ENCODE results near the gene USP38. TPM values are rescaled to one million over a fixed set of nuclear protein-coding genes. Genes with fewer than 3 reads are reported as not detected.
"Not testable (repeated sequence)": the region's sequence is repeated elsewhere in the genome, so short reads cannot be mapped to it uniquely, and the experiment has no call there.

USP38 gene
- total RNA-seq, 2 experiments from 2014 or later: 23.7 to 24.2 TPM

- Mint-ChIP-seq H3K36me3 (no peaks in the 10 kb centered on the region), H3K4me1 (no peaks in the 10 kb centered on the region), H3K4me3 (no peak overlapping the region), H3K27me3 (peaks cover 5% of the 10 kb centered on the region), H3K27ac (no peak overlapping the region), H3K9me3 (no peaks in the 10 kb centered on the region)
- ATAC-seq (ENCODE audit: low read depth): no peak
- no peak for DNase-seq
- POLR2A ChIA-PET: no interaction called here
Observed at GRCh38 chr4:143234153-143234552, 49.4 kb downstream of the USP38 start.

- H3K9me3 Mint-ChIP-seq; H3K27ac Mint-ChIP-seq; DNase-seq; H3K27me3 Mint-ChIP-seq; ATAC-seq (ENCODE audit: low read depth); POLR2A ChIA-PET; H3K4me3 Mint-ChIP-seq; H3K36me3 Mint-ChIP-seq: not testable (repeated sequence)
- peaks cover 12% of the 10 kb centered on the region for H3K4me1 Mint-ChIP-seq
Observed at GRCh38 chr4:143237195-143237594, 52.5 kb downstream of the USP38 start.

- Mint-ChIP-seq H3K27ac (no peak overlapping the region), H3K4me1 (peaks cover 12% of the 10 kb centered on the region), H3K9me3 (peaks cover 5% of the 10 kb centered on the region), H3K27me3 (peaks cover 2% of the 10 kb centered on the region), H3K36me3 (peaks cover 2% of the 10 kb centered on the region), H3K4me3 (no peak overlapping the region)
- DNase-seq (no peak), ATAC-seq (ENCODE audit: low read depth) (no peak)
- POLR2A ChIA-PET: no interaction called here
Observed at GRCh38 chr4:143240939-143241679, 56.4 kb downstream of the USP38 start.

- Mint-ChIP-seq H3K27ac (no peak overlapping the region), H3K36me3 (peaks cover 2% of the 10 kb centered on the region), H3K27me3 (peaks cover 4% of the 10 kb centered on the region), H3K4me1 (peaks cover 12% of the 10 kb centered on the region), H3K9me3 (peaks cover 5% of the 10 kb centered on the region), H3K4me3 (no peak overlapping the region)
- ATAC-seq (ENCODE audit: low read depth): no peak
- POLR2A ChIA-PET: no interaction called here
- no peak for DNase-seq
Observed at GRCh38 chr4:143241892-143242291, 57.2 kb downstream of the USP38 start.

- Mint-ChIP-seq H3K27ac (no peak overlapping the region), H3K4me3 (no peak overlapping the region), H3K4me1 (peaks cover 12% of the 10 kb centered on the region), H3K36me3 (peaks cover 2% of the 10 kb centered on the region), H3K9me3 (peaks cover 5% of the 10 kb centered on the region), H3K27me3 (peaks cover 4% of the 10 kb centered on the region)
- no peak for ATAC-seq (ENCODE audit: low read depth)
- POLR2A ChIA-PET: no interaction called here
- no peak for DNase-seq
Observed at GRCh38 chr4:143243041-143243440, 58.3 kb downstream of the USP38 start.

DNA sequence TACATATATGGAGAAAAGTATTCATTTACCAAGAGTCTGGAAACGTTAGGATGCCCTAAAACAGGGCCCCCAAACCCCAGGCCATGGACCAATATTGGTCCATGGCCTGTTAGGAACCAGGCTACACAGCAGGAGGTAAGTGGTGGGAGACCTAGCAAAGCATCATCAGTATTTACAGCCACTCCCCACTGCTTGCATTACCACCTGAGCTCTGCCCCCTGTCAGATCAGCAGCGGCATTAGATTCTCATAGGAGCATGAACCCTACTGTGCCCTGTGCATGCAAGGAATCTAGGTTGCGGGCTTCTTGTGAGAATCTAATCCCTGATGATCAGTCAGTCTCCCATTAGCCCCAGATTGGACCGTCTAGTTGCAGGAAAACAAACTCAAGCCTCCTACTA, 62.3 kb downstream of the USP38 start:
- peaks cover 2% of the 10 kb centered on the region for H3K9me3 Mint-ChIP-seq
- H3K27ac Mint-ChIP-seq: no peak overlapping the region
- DNase-seq (no peak), ATAC-seq (ENCODE audit: low read depth) (no peak)
- no peak overlapping the region for H3K4me3 Mint-ChIP-seq
- no peaks in the 10 kb centered on the region for H3K4me1 Mint-ChIP-seq
- POLR2A ChIA-PET: no interaction called here
- H3K27me3 Mint-ChIP-seq: peaks cover 4% of the 10 kb centered on the region
- peaks cover under 1% of the 10 kb centered on the region for H3K36me3 Mint-ChIP-seq

GRCh38 chr4:143247866-143248265, 63.1 kb downstream of the USP38 start:
- Mint-ChIP-seq H3K27ac (no peak overlapping the region), H3K36me3 (no peaks in the 10 kb centered on the region)
- POLR2A ChIA-PET: no interaction called here

DNA sequence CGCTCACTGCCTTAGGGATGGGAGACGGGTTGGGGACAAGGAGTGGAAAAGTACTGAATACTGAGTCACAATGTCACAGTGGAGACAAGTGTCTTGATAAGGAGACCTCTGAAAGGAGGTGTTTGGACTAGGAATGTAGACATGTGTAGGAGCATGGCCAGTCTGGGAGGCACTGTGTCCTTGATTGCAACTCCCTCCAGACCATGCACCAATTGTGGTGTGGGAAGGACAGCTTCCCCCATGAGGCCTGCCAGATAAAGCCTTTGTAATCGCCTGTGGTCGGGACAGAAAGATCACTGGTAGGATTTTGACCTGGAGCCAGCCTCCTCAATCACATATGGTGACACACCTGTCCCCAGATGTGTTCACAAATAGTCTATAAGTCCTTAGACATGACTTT, 64.1 kb downstream of the USP38 start:
- Mint-ChIP-seq H3K36me3 (no peaks in the 10 kb centered on the region), H3K4me3 (no peak overlapping the region), H3K27me3 (peaks cover 4% of the 10 kb centered on the region), H3K27ac (no peak overlapping the region), H3K4me1 (no peaks in the 10 kb centered on the region), H3K9me3 (no peaks in the 10 kb centered on the region)
- DNase-seq (no peak), ATAC-seq (ENCODE audit: low read depth) (no peak)
- POLR2A ChIA-PET: no interaction called here

More at GRCh38 chr4:143247866-143248265, 63.1 kb downstream of the USP38 start:
- Mint-ChIP-seq H3K4me3 (no peak overlapping the region), H3K27me3 (peaks cover 4% of the 10 kb centered on the region), H3K4me1 (no peaks in the 10 kb centered on the region), H3K9me3 (no peaks in the 10 kb centered on the region)
- ATAC-seq (ENCODE audit: low read depth) (no peak), DNase-seq (no peak)

- ATAC-seq (ENCODE audit: low read depth) (no peak), DNase-seq (no peak)
- Mint-ChIP-seq H3K4me3 (no peak overlapping the region), H3K27ac (no peak overlapping the region), H3K36me3 (peaks cover 1% of the 10 kb centered on the region), H3K4me1 (no peaks in the 10 kb centered on the region), H3K27me3 (peaks cover 4% of the 10 kb centered on the region), H3K9me3 (no peaks in the 10 kb centered on the region)
- POLR2A ChIA-PET: no interaction called here
Observed at GRCh38 chr4:143250617-143251016, 65.9 kb downstream of the USP38 start.

GRCh38 chr4:143251348-143251747, 66.6 kb downstream of the USP38 start:
- no peaks in the 10 kb centered on the region for H3K9me3 Mint-ChIP-seq

DNA sequence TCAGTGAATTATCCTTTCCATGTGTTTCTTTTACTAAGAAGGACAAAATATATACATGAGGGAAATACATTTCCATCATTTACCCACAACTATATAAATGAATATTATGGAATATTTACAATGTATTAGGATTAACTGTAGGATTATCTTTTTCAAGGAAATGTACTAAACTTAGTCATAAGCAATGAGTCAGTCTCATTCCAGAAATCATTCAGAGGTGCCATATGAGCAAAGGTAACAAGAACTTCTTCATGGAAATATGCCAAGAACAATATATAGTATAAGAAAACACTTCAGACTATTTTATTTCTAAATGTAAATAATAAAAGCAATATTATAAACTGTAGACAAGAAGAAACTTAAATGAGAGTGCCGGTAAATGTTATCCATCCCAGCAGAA, 67.1 kb downstream of the USP38 start:
- H3K36me3 Mint-ChIP-seq: peaks cover 1% of the 10 kb centered on the region
- H3K27me3 Mint-ChIP-seq: peaks cover 2% of the 10 kb centered on the region
- no peak overlapping the region for H3K27ac Mint-ChIP-seq
- no peaks in the 10 kb centered on the region for H3K9me3 Mint-ChIP-seq
- DNase-seq (no peak), ATAC-seq (ENCODE audit: low read depth) (no peak)
- H3K4me1 Mint-ChIP-seq: no peaks in the 10 kb centered on the region
- H3K4me3 Mint-ChIP-seq: no peak overlapping the region
- POLR2A ChIA-PET: no interaction called here

More at GRCh38 chr4:143251348-143251747, 66.6 kb downstream of the USP38 start:
- Mint-ChIP-seq H3K36me3 (peaks cover 1% of the 10 kb centered on the region), H3K27ac (no peak overlapping the region), H3K27me3 (peaks cover 4% of the 10 kb centered on the region), H3K4me3 (no peak overlapping the region), H3K4me1 (no peaks in the 10 kb centered on the region)
- POLR2A ChIA-PET: no interaction called here
- no peak for DNase-seq
- ATAC-seq (ENCODE audit: low read depth): no peak

DNA sequence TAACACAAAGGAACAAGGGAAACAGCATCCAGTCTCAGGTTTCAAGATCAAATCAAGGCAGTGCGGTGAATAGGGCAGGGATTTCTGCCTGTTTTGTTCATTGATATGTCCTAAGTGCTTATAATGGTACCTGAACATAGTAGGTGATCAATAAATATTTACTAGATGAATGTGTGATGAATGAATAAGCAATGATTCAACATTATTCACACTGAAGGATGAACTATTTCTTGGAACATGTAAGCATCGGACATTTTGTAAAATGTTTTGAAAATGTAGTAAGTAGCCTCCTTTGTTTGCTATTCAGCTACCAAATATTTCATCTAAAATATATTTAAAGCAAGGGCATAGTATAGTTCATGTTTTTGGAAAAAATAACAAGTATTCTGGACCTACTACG, 67.8 kb downstream of the USP38 start:
- no peak for DNase-seq
- H3K36me3 Mint-ChIP-seq: peaks cover 1% of the 10 kb centered on the region
- no peaks in the 10 kb centered on the region for H3K9me3 Mint-ChIP-seq
- H3K4me3 Mint-ChIP-seq: no peak overlapping the region
- no peak for ATAC-seq (ENCODE audit: low read depth)
- no peaks in the 10 kb centered on the region for H3K4me1 Mint-ChIP-seq
- no peak overlapping the region for H3K27ac Mint-ChIP-seq
- POLR2A ChIA-PET: no interaction called here
- no peaks in the 10 kb centered on the region for H3K27me3 Mint-ChIP-seq

DNA sequence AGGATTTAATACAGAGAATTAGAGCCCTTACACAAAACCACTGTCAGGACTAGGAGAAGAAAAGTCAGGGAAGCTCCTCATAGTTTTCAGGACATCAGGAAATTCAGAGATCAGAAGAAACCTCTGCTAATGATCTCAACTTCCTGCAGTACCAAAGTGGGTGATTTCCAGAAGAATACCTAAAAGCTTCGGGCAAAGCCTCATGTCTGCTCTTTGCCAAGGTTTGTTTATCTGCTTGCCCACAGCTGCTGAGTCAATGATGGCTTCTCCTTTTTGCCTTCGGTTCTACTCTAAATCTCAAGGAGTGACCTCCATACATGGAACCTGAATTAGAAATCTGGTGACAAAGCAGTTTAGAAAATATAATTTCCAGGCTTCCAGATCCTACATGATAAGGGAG, 68.4 kb downstream of the USP38 start:
- DNase-seq: no peak
- no peaks in the 10 kb centered on the region for H3K9me3 Mint-ChIP-seq
- H3K27me3 Mint-ChIP-seq: no peaks in the 10 kb centered on the region
- no peak for ATAC-seq (ENCODE audit: low read depth)
- POLR2A ChIA-PET: no interaction called here
- no peak overlapping the region for H3K4me3 Mint-ChIP-seq
- H3K4me1 Mint-ChIP-seq: no peaks in the 10 kb centered on the region
- H3K27ac Mint-ChIP-seq: no peak overlapping the region
- peaks cover 1% of the 10 kb centered on the region for H3K36me3 Mint-ChIP-seq

- no peaks in the 10 kb centered on the region for H3K9me3 Mint-ChIP-seq
- H3K4me1 Mint-ChIP-seq: peaks cover 1% of the 10 kb centered on the region
- POLR2A ChIA-PET: no interaction called here
- H3K36me3 Mint-ChIP-seq: peaks cover 5% of the 10 kb centered on the region
- no peaks in the 10 kb centered on the region for H3K27me3 Mint-ChIP-seq
- H3K27ac Mint-ChIP-seq: no peak overlapping the region
- no peak for DNase-seq
- no peak overlapping the region for H3K4me3 Mint-ChIP-seq
- no peak for ATAC-seq (ENCODE audit: low read depth)
Observed at GRCh38 chr4:143254491-143255226, 69.9 kb downstream of the USP38 start.
